Astrocyte (in vitro differentiated cells and primary cell): ENCODE results near the gene ARHGEF3.

Experiments used
- CTCF ChIP-seq: IDR thresholded peaks from 2 replicates; pipeline ENCODE4 v1.5.1; 2011; ENCODE audit warnings: low read depth, mild to moderate bottlenecking, inconsistent platforms, low read length, moderate library complexity; ENCODE audit not compliant: insufficient read depth
- EZH2 ChIP-seq: IDR thresholded peaks from 2 replicates; pipeline ENCODE4 v1.6.1; 2012; ENCODE audit warnings: mild to moderate bottlenecking, low read length, inconsistent platforms; ENCODE audit not compliant: insufficient read depth

GRCh38 chr3:56693750-56694149 is 108.0 kb downstream of the ARHGEF3 start:
- no peak for TF ChIP-seq CTCF
- TF ChIP-seq EZH2, result no peak
